LNCaP clone FGC (cell line): Measurements from ENCODE around the gene RILPL1.
"Not testable (repeated sequence)": the region's sequence is repeated elsewhere in the genome, so short reads cannot be mapped to it uniquely, and the experiment has no call there.

Experiments used
- DNase-seq: peaks from one replicate; pipeline ENCODE4 v3.0.0-alpha.2; 2011; ENCODE audit warnings: low read depth
- H3K4me3 ChIP-seq: 2 replicates; pipeline ENCODE4 v1.5.1; 2011; ENCODE audit warnings: mild to moderate bottlenecking, low read depth, low read length, control low read depth
- TF ChIP-seq, protein P1 (sequence below): IDR thresholded peaks from 2 replicates; pipeline ENCODE4 v1.5.1; 2012; ENCODE audit warnings: mild to moderate bottlenecking; ENCODE audit not compliant: control insufficient read depth, insufficient read depth; ENCODE audit errors: extremely low read depth

The RILPL1 gene

DNA sequence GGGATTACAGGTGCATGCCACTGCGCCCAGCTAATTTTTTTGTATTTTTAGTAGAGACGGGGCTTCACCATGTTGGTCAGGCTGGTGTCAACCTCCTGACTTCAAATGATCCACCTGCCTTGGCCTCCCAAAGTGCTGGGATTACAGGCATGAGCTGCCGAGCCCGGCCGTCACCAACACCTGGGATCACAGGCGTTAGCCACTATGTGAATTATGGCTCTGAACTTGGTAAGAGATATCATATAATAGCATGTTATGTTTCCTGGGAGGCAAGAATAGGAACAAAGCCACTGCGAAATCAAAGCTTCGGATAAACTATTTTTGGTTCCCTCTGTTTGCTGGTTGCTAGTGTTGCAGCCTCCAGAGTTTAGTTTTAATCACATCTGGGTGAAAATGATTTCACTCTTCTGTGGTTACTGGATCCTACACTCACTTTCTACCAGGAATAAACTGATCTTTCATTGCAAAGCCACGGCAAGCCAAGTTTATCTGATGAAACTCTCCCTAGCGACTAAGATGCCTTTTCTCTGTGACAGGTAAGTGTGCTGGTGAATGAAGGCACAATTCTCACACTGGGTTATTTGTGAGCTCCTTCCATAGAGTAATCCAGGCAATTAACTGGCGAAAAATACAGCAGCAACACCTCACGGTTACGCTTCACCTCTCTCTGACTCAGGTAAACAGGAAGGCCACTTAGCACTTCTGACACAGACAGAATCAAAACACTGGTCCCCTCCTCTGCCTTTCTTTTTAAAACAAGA is 58.9 kb downstream of the RILPL1 start:
- TF ChIP-seq, protein P1, sequence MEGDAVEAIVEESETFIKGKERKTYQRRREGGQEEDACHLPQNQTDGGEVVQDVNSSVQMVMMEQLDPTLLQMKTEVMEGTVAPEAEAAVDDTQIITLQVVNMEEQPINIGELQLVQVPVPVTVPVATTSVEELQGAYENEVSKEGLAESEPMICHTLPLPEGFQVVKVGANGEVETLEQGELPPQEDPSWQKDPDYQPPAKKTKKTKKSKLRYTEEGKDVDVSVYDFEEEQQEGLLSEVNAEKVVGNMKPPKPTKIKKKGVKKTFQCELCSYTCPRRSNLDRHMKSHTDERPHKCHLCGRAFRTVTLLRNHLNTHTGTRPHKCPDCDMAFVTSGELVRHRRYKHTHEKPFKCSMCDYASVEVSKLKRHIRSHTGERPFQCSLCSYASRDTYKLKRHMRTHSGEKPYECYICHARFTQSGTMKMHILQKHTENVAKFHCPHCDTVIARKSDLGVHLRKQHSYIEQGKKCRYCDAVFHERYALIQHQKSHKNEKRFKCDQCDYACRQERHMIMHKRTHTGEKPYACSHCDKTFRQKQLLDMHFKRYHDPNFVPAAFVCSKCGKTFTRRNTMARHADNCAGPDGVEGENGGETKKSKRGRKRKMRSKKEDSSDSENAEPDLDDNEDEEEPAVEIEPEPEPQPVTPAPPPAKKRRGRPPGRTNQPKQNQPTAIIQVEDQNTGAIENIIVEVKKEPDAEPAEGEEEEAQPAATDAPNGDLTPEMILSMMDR = no peak
- H3K4me3 ChIP-seq = no peak overlapping the region
- no peak for DNase-seq

DNA sequence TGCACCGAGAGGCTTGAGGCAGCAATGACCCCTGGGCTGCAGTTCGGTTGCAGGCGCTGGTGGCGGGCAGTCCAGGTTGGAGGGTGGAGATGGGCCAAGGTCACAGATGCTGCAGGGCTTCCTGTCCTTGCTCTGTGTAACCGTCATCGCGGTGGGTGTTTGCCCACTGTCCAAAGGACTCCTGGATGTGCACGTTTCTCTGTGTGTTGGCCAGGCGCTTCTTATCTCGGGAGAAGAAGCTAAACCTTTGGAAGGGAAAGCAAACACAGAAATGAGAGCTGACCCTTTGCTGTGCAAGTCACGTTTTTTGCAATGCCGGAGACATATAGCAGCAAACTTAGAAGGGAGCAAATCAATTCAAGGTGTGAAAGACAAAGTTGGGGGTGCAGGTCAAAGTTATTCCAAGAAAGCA is 61.1 kb downstream of the RILPL1 start:
- no peak overlapping the region for H3K4me3 ChIP-seq
- DNase-seq = no peak
- TF ChIP-seq, protein P1 = no peak

DNA sequence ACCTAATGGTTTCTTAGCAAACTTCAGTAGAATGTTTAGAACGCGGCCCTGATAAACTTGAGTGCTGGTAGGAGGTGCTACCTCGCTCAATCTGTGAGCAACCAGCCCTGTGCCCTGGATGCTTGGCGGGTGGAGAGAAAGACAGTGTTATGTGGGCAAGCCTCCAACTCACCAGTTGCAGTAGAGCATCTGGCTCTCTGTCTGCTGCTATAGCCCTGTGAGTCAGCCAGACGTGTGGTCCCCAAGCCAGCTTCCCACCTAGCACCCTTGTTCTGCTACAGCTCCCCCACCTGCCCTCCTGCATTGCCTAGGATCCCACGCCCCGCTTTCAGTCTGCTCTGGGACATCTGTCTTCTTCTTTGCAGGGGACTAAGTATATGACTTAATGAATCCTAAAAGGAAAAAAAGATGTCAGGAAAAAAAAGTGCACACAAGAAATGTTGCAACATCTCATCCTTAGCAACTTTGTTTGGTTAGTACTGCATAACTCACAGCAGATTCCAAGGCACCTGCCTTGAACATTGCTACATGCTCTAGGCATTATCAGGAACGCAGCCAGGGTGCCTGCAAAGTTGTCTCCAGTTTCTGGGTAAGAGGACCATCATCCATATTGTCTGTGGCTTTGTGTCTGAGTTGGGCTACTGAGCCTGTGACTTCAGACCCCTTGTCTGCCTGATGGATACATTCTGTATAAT is 62.0 kb downstream of the RILPL1 start:
- DNase-seq = no peak
- TF ChIP-seq, protein P1 = no peak
- no peak overlapping the region for H3K4me3 ChIP-seq

DNA sequence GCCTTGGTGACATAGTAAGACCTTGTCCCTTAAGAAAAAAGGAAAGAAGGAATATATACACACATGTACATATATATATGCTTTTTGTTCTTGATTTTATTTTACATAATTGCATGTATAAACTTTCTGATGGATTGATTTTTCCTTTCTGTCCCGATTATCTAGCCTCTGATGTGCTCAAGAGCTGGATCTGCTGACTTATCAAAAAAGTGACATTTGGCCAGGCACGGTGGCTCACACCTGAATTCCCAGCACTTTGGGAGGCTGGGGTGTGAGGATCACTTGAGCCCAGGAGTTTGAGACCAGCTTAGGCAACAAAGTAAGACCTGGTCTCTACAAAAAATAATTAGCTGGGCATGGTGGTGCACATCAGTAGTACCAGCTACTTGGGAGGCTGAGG is 63.5 kb downstream of the RILPL1 start:
- TF ChIP-seq, protein P1 = no peak
- no peak for DNase-seq
- H3K4me3 ChIP-seq = no peak overlapping the region

DNA sequence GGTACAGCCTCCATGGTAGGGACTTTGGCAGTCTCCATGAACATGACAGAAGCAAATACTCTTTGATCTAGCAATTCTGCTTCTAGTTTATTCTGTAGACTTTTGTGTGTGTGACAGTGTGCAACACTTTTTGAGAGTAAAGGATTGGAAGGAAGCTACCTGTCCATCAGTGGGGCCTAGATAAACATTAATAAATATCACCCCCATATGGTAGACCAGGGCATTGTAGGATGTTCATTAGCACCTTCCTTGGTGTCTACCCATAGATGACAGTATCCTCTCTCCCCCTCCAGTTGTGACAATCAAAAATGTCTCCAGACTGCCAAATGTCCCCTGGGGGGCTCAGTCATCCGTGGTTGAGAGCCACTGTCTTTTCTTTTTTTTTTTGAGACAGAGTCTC is 64.7 kb downstream of the RILPL1 start:
- TF ChIP-seq, protein P1 = no peak
- no peak overlapping the region for H3K4me3 ChIP-seq
- DNase-seq = no peak

DNA sequence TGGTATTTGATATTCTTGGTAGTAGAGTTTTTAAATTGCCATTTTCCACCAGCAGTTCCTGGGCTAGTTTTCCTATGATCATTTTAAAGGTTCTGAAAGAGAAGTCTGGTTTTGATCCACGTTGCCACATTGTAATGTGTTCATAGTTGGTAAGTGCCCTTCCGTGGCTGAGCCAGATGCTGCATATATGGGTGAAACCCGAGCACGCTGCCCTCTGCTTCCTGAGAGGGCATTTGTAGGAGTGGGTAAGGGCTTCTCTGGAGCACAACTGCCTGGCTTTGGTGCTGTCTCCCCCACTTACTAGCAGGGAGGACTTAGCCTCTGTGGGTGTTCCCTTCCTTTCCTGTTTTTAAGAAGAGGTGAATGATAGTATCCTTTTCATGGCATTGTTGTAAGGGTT is 68.4 kb downstream of the RILPL1 start:
- no peak overlapping the region for H3K4me3 ChIP-seq
- TF ChIP-seq, protein P1 = no peak
- DNase-seq = no peak

DNA sequence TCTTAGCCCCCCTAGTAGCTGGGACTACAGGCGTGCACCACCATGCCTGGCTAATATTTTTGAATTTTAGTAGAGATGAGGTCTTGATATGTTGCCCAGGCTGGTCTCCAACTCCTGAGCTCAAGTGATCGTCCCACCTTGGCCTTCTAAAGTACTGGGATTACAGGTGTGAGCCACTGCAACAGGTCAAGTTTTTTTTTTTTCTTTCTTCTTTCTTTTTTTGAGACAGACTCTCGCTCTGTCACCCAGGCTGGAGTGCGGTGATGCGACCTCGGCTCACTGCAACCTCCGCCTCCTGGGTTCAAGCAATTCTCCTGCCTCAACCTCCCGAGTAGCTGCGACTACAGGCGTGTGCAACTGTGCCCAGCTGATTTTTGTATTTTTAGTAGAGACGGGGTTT is 70.3 kb downstream of the RILPL1 start:
- not testable (repeated sequence) for DNase-seq, H3K4me3 ChIP-seq
